Measurements from ENCODE around the gene TXNDC16. TPM values are rescaled to one million over a fixed set of nuclear protein-coding genes. Genes with fewer than 3 reads are reported as not detected.

TXNDC16 gene
- total RNA-seq, 1 donor from 2014 or later: 11.5 TPM

- peaks cover 18% of the 10 kb centered on the region for H3K36me3 Mint-ChIP-seq (ENCODE audit: low read depth)
Observed at GRCh38 chr14:52463375-52463774, 88.9 kb downstream of the TXNDC16 start.

GRCh38 chr14:52461721-52462120, 90.6 kb downstream of the TXNDC16 start:
- TF ChIP-seq CTCF (conservative IDR thresholded peaks at IDR 0.05): no peak
- H3K4me1 Mint-ChIP-seq: no peaks in the 10 kb centered on the region
- H3K36me3 Mint-ChIP-seq (ENCODE audit: low read depth): peaks cover 23% of the 10 kb centered on the region
- H3K9me3 Mint-ChIP-seq: peaks cover 12% of the 10 kb centered on the region
- no peak overlapping the region for H3K4me3 Mint-ChIP-seq
- H3K27ac Mint-ChIP-seq (ENCODE audit: unreplicated experiment): no peak overlapping the region
- DNase-seq (ENCODE audit: low read depth, low spot score): no peak
- H3K27me3 Mint-ChIP-seq (ENCODE audit: low read depth): no peaks in the 10 kb centered on the region

More at GRCh38 chr14:52463375-52463774, 88.9 kb downstream of the TXNDC16 start:
- H3K4me3 Mint-ChIP-seq: no peak overlapping the region
- no peak for DNase-seq (ENCODE audit: low read depth, low spot score)
- TF ChIP-seq CTCF (conservative IDR thresholded peaks at IDR 0.05): no peak
- no peak overlapping the region for H3K27ac Mint-ChIP-seq (ENCODE audit: unreplicated experiment)
- H3K27me3 Mint-ChIP-seq (ENCODE audit: low read depth): no peaks in the 10 kb centered on the region
- peaks cover 12% of the 10 kb centered on the region for H3K9me3 Mint-ChIP-seq
- no peaks in the 10 kb centered on the region for H3K4me1 Mint-ChIP-seq

- TF ChIP-seq CTCF (conservative IDR thresholded peaks at IDR 0.05): no peak
- Mint-ChIP-seq H3K4me3 (no peak overlapping the region), H3K9me3 (peaks cover 12% of the 10 kb centered on the region), H3K4me1 (no peaks in the 10 kb centered on the region), H3K36me3 (ENCODE audit: low read depth) (peaks cover 23% of the 10 kb centered on the region), H3K27ac (ENCODE audit: unreplicated experiment) (no peak overlapping the region), H3K27me3 (ENCODE audit: low read depth) (no peaks in the 10 kb centered on the region)
- DNase-seq (ENCODE audit: low read depth, low spot score): no peak
Observed at GRCh38 chr14:52458721-52459085, 93.6 kb downstream of the TXNDC16 start.

- Mint-ChIP-seq H3K4me3 (no peak overlapping the region), H3K4me1 (no peaks in the 10 kb centered on the region), H3K27me3 (ENCODE audit: low read depth) (no peaks in the 10 kb centered on the region), H3K27ac (ENCODE audit: unreplicated experiment) (no peak overlapping the region), H3K36me3 (ENCODE audit: low read depth) (peaks cover 25% of the 10 kb centered on the region), H3K9me3 (peaks cover 15% of the 10 kb centered on the region)
- TF ChIP-seq CTCF (conservative IDR thresholded peaks at IDR 0.05): no peak
- no peak for DNase-seq (ENCODE audit: low read depth, low spot score)
Observed at GRCh38 chr14:52457411-52457810, 94.9 kb downstream of the TXNDC16 start.

GRCh38 chr14:52455291-52456088, 96.8 kb downstream of the TXNDC16 start:
- Mint-ChIP-seq H3K4me1 (no peaks in the 10 kb centered on the region), H3K9me3 (peaks cover 12% of the 10 kb centered on the region), H3K27ac (ENCODE audit: unreplicated experiment) (no peak overlapping the region), H3K27me3 (ENCODE audit: low read depth) (no peaks in the 10 kb centered on the region), H3K36me3 (ENCODE audit: low read depth) (peaks cover 27% of the 10 kb centered on the region), H3K4me3 (no peak overlapping the region)
- no peak for TF ChIP-seq CTCF (conservative IDR thresholded peaks at IDR 0.05)
- no peak for DNase-seq (ENCODE audit: low read depth, low spot score)
